ENCODE results near the gene SLC6A13. TPM values are rescaled to one million over a fixed set of nuclear protein-coding genes. Genes with fewer than 3 reads are reported as not detected.

SLC6A13 gene
- total RNA-seq, 1 experiment from 2014 or later, result 0.37 TPM

DNA sequence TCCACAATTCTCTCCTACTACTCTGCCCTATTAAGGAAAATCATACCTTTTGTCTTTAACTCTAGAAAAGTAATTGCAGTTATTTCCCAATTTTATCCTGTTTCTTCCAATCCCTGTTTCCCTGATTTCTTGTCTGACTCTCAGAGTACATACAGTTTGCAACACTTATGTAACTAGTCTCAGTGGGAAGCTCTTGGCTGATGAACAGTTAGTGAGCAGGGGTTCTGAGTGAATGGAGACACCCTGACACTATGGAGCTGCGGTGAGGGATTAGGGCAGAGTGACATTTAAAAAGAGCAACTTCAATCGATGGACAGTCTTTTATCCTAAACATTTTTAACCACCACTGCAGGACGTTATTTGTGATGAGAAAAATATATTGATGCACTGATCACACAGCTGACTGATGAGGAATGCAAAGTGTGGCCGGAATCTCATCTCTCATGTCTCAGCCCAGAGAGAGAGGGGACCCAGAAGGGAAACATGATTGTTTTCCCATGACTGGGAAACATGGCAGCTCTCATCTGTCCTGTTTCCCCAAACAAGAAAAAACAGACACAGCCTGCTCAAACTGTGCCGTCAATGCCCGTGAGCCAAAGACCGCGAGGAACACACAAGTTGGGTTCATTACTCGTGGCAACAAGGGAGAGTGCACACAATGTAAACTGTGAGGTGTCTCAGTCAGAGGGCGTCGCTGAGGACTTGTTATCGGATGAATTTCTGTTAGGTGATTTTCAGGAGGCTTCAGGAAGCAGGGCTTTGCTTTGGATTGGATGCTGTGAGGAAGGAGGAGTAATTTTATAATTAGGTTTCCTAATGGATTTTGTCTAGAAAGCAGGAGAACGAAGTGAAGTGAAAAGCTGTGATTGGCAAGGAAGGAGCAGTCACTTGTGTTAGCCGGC lies 5.2 kb upstream of the SLC6A13 start:
- no peaks in the 10 kb centered on the region for H3K36me3 Mint-ChIP-seq
- peaks cover 3% of the 10 kb centered on the region; the same call in 1 of the 2 replicates for H3K4me1 Mint-ChIP-seq
- TF ChIP-seq ZBTB21 (CRISPR knock-in tag; IDR thresholded peaks at IDR 0.05; ENCODE audit: borderline replicate concordance) (no peak), PRRX2 (CRISPR knock-in tag; IDR thresholded peaks at IDR 0.05) (no peak), GABPB1 (CRISPR knock-in tag; IDR thresholded peaks at IDR 0.05) (no peak), EMX1 (CRISPR knock-in tag; IDR thresholded peaks at IDR 0.05) (no peak)
- no peak overlapping the region for H3K27ac Mint-ChIP-seq
- DNase-seq (ENCODE audit: low spot score), result no peak
- no peak for ATAC-seq
- CTCF ChIA-PET, result interaction anchor here (1.3 to 1.4 kb wide), 2 partner anchors 48 to 79 kb away, joined by 3 read pairs; no protein-coding TSS in a partner anchor
- POLR2A ChIA-PET, result no interaction called here
- no peaks in the 10 kb centered on the region for H3K9me3 Mint-ChIP-seq
- H3K27me3 Mint-ChIP-seq (ENCODE audit: low read depth), result no peaks in the 10 kb centered on the region
- no peak overlapping the region for H3K4me3 Mint-ChIP-seq

DNA sequence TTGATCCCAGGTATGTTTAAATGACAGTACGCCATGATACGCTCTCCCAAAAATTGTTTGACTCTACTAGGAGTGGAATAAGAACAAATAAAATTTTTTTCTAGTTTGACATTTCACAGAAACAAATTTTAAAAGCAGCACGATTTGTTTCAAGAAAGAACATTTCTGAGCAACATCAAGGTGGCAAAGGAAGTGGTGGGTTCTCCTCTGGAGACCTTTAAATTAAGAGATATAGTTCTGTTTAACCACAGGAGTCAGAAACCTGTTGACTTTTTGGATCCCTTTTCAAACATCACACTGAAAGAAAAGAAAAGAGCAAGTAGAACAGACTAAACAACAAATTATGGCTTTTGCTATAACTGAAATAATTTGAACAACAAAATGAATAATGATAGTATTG lies 2.5 kb upstream of the SLC6A13 start:
- ChIA-PET POLR2A (interaction anchor here (0.6 kb wide), 1 partner anchor 1285 kb away, joined by 3 read pairs; no protein-coding TSS in a partner anchor), CTCF (no interaction called here)
- Mint-ChIP-seq H3K4me3 (no peak overlapping the region), H3K4me1 (peaks cover 7% of the 10 kb centered on the region; the same call in 1 of the 2 replicates), H3K27ac (no peak overlapping the region), H3K36me3 (no peaks in the 10 kb centered on the region), H3K27me3 (ENCODE audit: low read depth) (no peaks in the 10 kb centered on the region), H3K9me3 (no peaks in the 10 kb centered on the region)
- no peak for ATAC-seq
- DNase-seq (ENCODE audit: low spot score), result no peak
- no peak for TF ChIP-seq ELF4 (CRISPR knock-in tag; IDR thresholded peaks at IDR 0.05; ENCODE audit: low read depth)
- TF ChIP-seq, protein P1, sequence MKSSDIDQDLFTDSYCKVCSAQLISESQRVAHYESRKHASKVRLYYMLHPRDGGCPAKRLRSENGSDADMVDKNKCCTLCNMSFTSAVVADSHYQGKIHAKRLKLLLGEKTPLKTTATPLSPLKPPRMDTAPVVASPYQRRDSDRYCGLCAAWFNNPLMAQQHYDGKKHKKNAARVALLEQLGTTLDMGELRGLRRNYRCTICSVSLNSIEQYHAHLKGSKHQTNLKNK (CRISPR knock-in tag; IDR thresholded peaks at IDR 0.05), result no peak
- no peak for TF ChIP-seq GABPB1 (CRISPR knock-in tag; IDR thresholded peaks at IDR 0.05)
- no peak for TF ChIP-seq IRF1 (CRISPR knock-in tag; IDR thresholded peaks at IDR 0.05)
- no peak for TF ChIP-seq E2F5 (CRISPR knock-in tag; IDR thresholded peaks at IDR 0.05)
- TF ChIP-seq, protein P2, sequence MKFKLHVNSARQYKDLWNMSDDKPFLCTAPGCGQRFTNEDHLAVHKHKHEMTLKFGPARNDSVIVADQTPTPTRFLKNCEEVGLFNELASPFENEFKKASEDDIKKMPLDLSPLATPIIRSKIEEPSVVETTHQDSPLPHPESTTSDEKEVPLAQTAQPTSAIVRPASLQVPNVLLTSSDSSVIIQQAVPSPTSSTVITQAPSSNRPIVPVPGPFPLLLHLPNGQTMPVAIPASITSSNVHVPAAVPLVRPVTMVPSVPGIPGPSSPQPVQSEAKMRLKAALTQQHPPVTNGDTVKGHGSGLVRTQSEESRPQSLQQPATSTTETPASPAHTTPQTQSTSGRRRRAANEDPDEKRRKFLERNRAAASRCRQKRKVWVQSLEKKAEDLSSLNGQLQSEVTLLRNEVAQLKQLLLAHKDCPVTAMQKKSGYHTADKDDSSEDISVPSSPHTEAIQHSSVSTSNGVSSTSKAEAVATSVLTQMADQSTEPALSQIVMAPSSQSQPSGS (CRISPR knock-in tag; IDR thresholded peaks at IDR 0.05; ENCODE audit: borderline replicate concordance, low read depth), result no peak
- no peak for TF ChIP-seq ZNF423 (CRISPR knock-in tag; IDR thresholded peaks at IDR 0.05)
- no peak for TF ChIP-seq RORB (CRISPR knock-in tag; IDR thresholded peaks at IDR 0.05)
- TF ChIP-seq ZNF263 (CRISPR knock-in tag; IDR thresholded peaks at IDR 0.05; ENCODE audit: low read depth), result no peak
- TF ChIP-seq, protein P3, sequence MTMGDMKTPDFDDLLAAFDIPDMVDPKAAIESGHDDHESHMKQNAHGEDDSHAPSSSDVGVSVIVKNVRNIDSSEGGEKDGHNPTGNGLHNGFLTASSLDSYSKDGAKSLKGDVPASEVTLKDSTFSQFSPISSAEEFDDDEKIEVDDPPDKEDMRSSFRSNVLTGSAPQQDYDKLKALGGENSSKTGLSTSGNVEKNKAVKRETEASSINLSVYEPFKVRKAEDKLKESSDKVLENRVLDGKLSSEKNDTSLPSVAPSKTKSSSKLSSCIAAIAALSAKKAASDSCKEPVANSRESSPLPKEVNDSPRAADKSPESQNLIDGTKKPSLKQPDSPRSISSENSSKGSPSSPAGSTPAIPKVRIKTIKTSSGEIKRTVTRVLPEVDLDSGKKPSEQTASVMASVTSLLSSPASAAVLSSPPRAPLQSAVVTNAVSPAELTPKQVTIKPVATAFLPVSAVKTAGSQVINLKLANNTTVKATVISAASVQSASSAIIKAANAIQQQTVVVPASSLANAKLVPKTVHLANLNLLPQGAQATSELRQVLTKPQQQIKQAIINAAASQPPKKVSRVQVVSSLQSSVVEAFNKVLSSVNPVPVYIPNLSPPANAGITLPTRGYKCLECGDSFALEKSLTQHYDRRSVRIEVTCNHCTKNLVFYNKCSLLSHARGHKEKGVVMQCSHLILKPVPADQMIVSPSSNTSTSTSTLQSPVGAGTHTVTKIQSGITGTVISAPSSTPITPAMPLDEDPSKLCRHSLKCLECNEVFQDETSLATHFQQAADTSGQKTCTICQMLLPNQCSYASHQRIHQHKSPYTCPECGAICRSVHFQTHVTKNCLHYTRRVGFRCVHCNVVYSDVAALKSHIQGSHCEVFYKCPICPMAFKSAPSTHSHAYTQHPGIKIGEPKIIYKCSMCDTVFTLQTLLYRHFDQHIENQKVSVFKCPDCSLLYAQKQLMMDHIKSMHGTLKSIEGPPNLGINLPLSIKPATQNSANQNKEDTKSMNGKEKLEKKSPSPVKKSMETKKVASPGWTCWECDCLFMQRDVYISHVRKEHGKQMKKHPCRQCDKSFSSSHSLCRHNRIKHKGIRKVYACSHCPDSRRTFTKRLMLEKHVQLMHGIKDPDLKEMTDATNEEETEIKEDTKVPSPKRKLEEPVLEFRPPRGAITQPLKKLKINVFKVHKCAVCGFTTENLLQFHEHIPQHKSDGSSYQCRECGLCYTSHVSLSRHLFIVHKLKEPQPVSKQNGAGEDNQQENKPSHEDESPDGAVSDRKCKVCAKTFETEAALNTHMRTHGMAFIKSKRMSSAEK (CRISPR knock-in tag; IDR thresholded peaks at IDR 0.05; ENCODE audit: borderline replicate concordance), result no peak
- TF ChIP-seq HMGXB4 (CRISPR knock-in tag; IDR thresholded peaks at IDR 0.05), result no peak
- no peak for TF ChIP-seq SP1 (CRISPR knock-in tag; conservative IDR thresholded peaks at IDR 0.05)
- no peak for TF ChIP-seq ZNF671 (CRISPR knock-in tag; IDR thresholded peaks at IDR 0.05)
- no peak for TF ChIP-seq ZNF232 (CRISPR knock-in tag; IDR thresholded peaks at IDR 0.05)
- TF ChIP-seq, protein P4, sequence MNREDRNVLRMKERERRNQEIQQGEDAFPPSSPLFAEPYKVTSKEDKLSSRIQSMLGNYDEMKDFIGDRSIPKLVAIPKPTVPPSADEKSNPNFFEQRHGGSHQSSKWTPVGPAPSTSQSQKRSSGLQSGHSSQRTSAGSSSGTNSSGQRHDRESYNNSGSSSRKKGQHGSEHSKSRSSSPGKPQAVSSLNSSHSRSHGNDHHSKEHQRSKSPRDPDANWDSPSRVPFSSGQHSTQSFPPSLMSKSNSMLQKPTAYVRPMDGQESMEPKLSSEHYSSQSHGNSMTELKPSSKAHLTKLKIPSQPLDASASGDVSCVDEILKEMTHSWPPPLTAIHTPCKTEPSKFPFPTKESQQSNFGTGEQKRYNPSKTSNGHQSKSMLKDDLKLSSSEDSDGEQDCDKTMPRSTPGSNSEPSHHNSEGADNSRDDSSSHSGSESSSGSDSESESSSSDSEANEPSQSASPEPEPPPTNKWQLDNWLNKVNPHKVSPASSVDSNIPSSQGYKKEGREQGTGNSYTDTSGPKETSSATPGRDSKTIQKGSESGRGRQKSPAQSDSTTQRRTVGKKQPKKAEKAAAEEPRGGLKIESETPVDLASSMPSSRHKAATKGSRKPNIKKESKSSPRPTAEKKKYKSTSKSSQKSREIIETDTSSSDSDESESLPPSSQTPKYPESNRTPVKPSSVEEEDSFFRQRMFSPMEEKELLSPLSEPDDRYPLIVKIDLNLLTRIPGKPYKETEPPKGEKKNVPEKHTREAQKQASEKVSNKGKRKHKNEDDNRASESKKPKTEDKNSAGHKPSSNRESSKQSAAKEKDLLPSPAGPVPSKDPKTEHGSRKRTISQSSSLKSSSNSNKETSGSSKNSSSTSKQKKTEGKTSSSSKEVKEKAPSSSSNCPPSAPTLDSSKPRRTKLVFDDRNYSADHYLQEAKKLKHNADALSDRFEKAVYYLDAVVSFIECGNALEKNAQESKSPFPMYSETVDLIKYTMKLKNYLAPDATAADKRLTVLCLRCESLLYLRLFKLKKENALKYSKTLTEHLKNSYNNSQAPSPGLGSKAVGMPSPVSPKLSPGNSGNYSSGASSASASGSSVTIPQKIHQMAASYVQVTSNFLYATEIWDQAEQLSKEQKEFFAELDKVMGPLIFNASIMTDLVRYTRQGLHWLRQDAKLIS (CRISPR knock-in tag; IDR thresholded peaks at IDR 0.05; ENCODE audit: borderline replicate concordance), result no peak
- TF ChIP-seq FOXJ3 (CRISPR knock-in tag; IDR thresholded peaks at IDR 0.05; ENCODE audit: borderline replicate concordance), result no peak
- no peak for TF ChIP-seq PRRX2 (CRISPR knock-in tag; IDR thresholded peaks at IDR 0.05)

Data from WTC11 (cell line).